A549 (cell line): ENCODE measurements around the gene CRACDL.

Experiments
- BHLHE40 ChIP-seq: IDR thresholded peaks from 2 replicates; pipeline ENCODE4 v1.6.1; 2012; ENCODE audit warnings: low read depth, low read length, inconsistent platforms
- CHD2 ChIP-seq: fragments of 150-350 bp; IDR thresholded peaks from 2 replicates; pipeline ENCODE4 v1.6.1; 2014; ENCODE audit warnings: low read length; ENCODE audit not compliant: partially characterized antibody
- CTCF ChIP-seq: fragments of >200 bp; sonication (Bioruptor Twin); formaldehyde crosslinking; IDR thresholded peaks from 3 replicates; pipeline ENCODE4 v1.5.1; 2016
- EP300 ChIP-seq, 2 experiments: fragments of >200 bp; sonication (Bioruptor Twin); formaldehyde crosslinking; IDR thresholded peaks; 2 replicates in 1 of 2; 3 replicates in 1 of 2; pipeline ENCODE4 v1.6.1; 2016 to 2017
- HDAC2 ChIP-seq: fragments of 200-600 bp; sonication (generic); IDR thresholded peaks from 2 replicates; pipeline ENCODE4 v1.6.1; 2016
- JUNB ChIP-seq: fragments of >200 bp; sonication (Bioruptor Twin); formaldehyde crosslinking; IDR thresholded peaks from 2 replicates; pipeline ENCODE4 v1.6.1; 2016
- POLR2A ChIP-seq: IDR thresholded peaks from 2 replicates; pipeline ENCODE4 v1.6.1; 2012; ENCODE audit warnings: mild to moderate bottlenecking, low read length
- RCOR1 ChIP-seq: fragments of 150-350 bp; IDR thresholded peaks from 2 replicates; pipeline ENCODE4 v1.6.1; 2014; ENCODE audit warnings: antibody characterized with exemption, low read length, low read depth
- TP53 ChIP-seq: fragments of 250-450 bp; sonication (Bioruptor Pico); IDR thresholded peaks from 2 replicates; pipeline ENCODE4 v1.5.0; 2021; ENCODE audit warnings: mild to moderate bottlenecking, moderate library complexity
- ZFP36 ChIP-seq: fragments of 450-650 bp; IDR thresholded peaks from 2 replicates; pipeline ENCODE4 v1.6.1; 2014; ENCODE audit warnings: borderline replicate concordance; ENCODE audit not compliant: partially characterized antibody
- TF ChIP-seq, protein P1 (sequence below): fragments of 200-600 bp; sonication (generic); IDR thresholded peaks from 2 replicates; pipeline ENCODE4 v1.6.1; 2016; ENCODE audit warnings: antibody characterized with exemption, mild to moderate bottlenecking, moderate library complexity

- TF ChIP-seq CTCF = no peak
- no peak for TF ChIP-seq BHLHE40
- no peak for TF ChIP-seq POLR2A
- no peak for TF ChIP-seq EP300 (IDR thresholded peaks at IDR 0.05)
- TF ChIP-seq CHD2 = no peak
- no peak for TF ChIP-seq ZFP36
- TF ChIP-seq HDAC2 = no peak
- TF ChIP-seq, protein P1, sequence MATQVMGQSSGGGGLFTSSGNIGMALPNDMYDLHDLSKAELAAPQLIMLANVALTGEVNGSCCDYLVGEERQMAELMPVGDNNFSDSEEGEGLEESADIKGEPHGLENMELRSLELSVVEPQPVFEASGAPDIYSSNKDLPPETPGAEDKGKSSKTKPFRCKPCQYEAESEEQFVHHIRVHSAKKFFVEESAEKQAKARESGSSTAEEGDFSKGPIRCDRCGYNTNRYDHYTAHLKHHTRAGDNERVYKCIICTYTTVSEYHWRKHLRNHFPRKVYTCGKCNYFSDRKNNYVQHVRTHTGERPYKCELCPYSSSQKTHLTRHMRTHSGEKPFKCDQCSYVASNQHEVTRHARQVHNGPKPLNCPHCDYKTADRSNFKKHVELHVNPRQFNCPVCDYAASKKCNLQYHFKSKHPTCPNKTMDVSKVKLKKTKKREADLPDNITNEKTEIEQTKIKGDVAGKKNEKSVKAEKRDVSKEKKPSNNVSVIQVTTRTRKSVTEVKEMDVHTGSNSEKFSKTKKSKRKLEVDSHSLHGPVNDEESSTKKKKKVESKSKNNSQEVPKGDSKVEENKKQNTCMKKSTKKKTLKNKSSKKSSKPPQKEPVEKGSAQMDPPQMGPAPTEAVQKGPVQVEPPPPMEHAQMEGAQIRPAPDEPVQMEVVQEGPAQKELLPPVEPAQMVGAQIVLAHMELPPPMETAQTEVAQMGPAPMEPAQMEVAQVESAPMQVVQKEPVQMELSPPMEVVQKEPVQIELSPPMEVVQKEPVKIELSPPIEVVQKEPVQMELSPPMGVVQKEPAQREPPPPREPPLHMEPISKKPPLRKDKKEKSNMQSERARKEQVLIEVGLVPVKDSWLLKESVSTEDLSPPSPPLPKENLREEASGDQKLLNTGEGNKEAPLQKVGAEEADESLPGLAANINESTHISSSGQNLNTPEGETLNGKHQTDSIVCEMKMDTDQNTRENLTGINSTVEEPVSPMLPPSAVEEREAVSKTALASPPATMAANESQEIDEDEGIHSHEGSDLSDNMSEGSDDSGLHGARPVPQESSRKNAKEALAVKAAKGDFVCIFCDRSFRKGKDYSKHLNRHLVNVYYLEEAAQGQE = no peak
- no peak for TF ChIP-seq JUNB
- no peak for TF ChIP-seq TP53 (CRISPR knock-in tag)
- TF ChIP-seq RCOR1 = no peak
Measured at GRCh38 chr2:98948956-98949739, 13.1 kb upstream of the CRACDL start.
